OCI-LY3 (cell line): ENCODE results near the gene DENND4B.

Experiments
- H2AFZ ChIP-seq: fragments of 200-600, 300-600 bp; shearing (Covaris generic); 2 replicates; pipeline ENCODE4 v1.6.0; 2014; ENCODE audit warnings: antibody characterized with exemption, low read depth, low read length
- H3K27ac ChIP-seq: fragments of 200-600, 300-600 bp; sonication (generic); 2 replicates; pipeline ENCODE4 v1.5.1; 2014; ENCODE audit warnings: mild to moderate bottlenecking, low read length, moderate library complexity, mixed read lengths
- H3K27me3 ChIP-seq: fragments of 200-600, 300-600 bp; sonication (generic); 2 replicates; pipeline ENCODE4 v1.6.1; 2014; ENCODE audit warnings: low read depth, low read length, mixed read lengths
- H3K36me3 ChIP-seq: fragments of 200-600, 300-600 bp; sonication (generic); replicated peaks from 2 replicates; pipeline ENCODE3; 2014; ENCODE audit warnings: low read depth, low read length, mixed read lengths
- H3K4me1 ChIP-seq: fragments of 300-600, 200-600 bp; sonication (generic); 2 replicates; pipeline ENCODE4 v1.6.1; 2014; ENCODE audit warnings: low read length, mixed read lengths
- H3K4me2 ChIP-seq: fragments of 200-600, 300-600 bp; sonication (generic); 2 replicates; pipeline ENCODE4 v1.6.1; 2014; ENCODE audit warnings: low read length, mixed read lengths
- H3K4me3 ChIP-seq: fragments of 300-600, 200-600 bp; sonication (generic); 2 replicates; pipeline ENCODE4 v1.5.1; 2014; ENCODE audit warnings: antibody characterized with exemption, mild to moderate bottlenecking, low read length, moderate library complexity
- H3K79me2 ChIP-seq: fragments of 300-600, 200-600 bp; shearing (Covaris generic); 2 replicates; pipeline ENCODE4 v1.6.1; 2014; ENCODE audit warnings: mild to moderate bottlenecking, low read length, mixed read lengths
- H3K9ac ChIP-seq: fragments of 300-600, 200-600 bp; shearing (Covaris generic); 2 replicates; pipeline ENCODE4 v1.6.0; 2014; ENCODE audit warnings: mild to moderate bottlenecking, low read length, moderate library complexity
- H3K9me3 ChIP-seq: fragments of 200-600, 300-600 bp; shearing (Covaris generic); 2 replicates; pipeline ENCODE4 v1.6.1; 2014; ENCODE audit warnings: low read length, mixed read lengths; ENCODE audit not compliant: insufficient read depth
- H4K20me1 ChIP-seq: fragments of 200-600, 300-600 bp; sonication (generic); 2 replicates; pipeline ENCODE4 v1.6.1; 2016; ENCODE audit warnings: low read length, mixed read lengths; ENCODE audit not compliant: insufficient read depth
- EZH2phosphoT487 ChIP-seq: fragments of 200-600 bp; shearing (Covaris generic); IDR thresholded peaks from 2 replicates; pipeline ENCODE4 v1.6.1; 2018; ENCODE audit warnings: antibody characterized with exemption, mixed run types, low read depth
- TF ChIP-seq, protein P1 (sequence below): fragments of 200-600, 300-600 bp; sonication (generic); IDR thresholded peaks from 2 replicates; pipeline ENCODE4 v1.5.1; 2014; ENCODE audit warnings: antibody characterized with exemption, low read length, low read depth

The DENND4B gene

DNA sequence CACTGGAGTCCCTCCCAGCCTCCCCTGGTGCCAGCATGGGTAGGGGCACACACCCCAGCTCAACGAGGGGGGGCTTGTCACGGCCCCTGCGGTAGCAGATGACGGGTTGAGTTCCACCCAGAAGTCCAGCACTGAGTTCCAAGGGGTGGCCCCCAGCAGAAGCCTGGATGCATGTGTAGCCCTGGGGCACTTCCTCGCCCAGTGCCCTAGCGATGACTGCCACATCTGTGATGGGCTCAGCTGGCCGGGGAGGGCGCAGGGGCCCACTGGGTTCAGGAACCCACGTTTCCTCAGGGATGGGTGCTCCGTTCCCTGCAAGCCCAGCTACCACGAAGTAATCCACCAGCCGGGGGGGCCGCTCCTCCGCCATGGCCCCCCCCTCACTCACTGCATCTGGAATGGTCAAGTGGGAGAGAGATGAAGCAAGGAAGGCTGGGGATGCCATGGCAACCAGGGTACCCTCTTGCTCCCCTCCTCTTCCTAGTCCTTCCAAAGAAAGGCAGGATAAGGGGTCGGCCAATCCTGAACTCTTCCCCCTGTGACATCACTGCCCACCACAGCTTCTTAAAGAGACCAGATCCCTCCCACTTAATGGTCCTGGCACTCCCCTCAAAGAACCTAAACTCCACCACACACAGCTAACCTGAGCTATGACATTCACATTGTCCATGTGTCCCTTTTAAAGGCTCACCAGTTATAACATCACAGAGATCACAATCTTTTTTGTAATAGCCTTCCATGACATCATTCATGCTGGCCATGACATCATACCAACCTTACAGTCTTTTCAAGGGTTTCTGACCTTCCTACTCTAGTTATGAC lies 2.3 kb downstream of the DENND4B start:
- peaks cover 41% of the 10 kb centered on the region for H3K79me2 ChIP-seq
- peaks cover 44% of the 10 kb centered on the region for H3K4me1 ChIP-seq
- H3K4me3 ChIP-seq = peak overlapping the region; percentile 83
- H3K27me3 ChIP-seq = no peaks in the 10 kb centered on the region
- H4K20me1 ChIP-seq = no peaks in the 10 kb centered on the region
- H2AFZ ChIP-seq = no peak overlapping the region
- TF ChIP-seq EZH2phosphoT487 = no peak
- TF ChIP-seq, protein P1, sequence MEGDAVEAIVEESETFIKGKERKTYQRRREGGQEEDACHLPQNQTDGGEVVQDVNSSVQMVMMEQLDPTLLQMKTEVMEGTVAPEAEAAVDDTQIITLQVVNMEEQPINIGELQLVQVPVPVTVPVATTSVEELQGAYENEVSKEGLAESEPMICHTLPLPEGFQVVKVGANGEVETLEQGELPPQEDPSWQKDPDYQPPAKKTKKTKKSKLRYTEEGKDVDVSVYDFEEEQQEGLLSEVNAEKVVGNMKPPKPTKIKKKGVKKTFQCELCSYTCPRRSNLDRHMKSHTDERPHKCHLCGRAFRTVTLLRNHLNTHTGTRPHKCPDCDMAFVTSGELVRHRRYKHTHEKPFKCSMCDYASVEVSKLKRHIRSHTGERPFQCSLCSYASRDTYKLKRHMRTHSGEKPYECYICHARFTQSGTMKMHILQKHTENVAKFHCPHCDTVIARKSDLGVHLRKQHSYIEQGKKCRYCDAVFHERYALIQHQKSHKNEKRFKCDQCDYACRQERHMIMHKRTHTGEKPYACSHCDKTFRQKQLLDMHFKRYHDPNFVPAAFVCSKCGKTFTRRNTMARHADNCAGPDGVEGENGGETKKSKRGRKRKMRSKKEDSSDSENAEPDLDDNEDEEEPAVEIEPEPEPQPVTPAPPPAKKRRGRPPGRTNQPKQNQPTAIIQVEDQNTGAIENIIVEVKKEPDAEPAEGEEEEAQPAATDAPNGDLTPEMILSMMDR = no peak
- H3K27ac ChIP-seq = peak overlapping the region; percentile 94
- peaks cover 69% of the 10 kb centered on the region for H3K36me3 ChIP-seq
- peak overlapping the region; percentile 94 for H3K4me2 ChIP-seq
- no peaks in the 10 kb centered on the region for H3K9me3 ChIP-seq
- peak overlapping the region; percentile 98 for H3K9ac ChIP-seq

DNA sequence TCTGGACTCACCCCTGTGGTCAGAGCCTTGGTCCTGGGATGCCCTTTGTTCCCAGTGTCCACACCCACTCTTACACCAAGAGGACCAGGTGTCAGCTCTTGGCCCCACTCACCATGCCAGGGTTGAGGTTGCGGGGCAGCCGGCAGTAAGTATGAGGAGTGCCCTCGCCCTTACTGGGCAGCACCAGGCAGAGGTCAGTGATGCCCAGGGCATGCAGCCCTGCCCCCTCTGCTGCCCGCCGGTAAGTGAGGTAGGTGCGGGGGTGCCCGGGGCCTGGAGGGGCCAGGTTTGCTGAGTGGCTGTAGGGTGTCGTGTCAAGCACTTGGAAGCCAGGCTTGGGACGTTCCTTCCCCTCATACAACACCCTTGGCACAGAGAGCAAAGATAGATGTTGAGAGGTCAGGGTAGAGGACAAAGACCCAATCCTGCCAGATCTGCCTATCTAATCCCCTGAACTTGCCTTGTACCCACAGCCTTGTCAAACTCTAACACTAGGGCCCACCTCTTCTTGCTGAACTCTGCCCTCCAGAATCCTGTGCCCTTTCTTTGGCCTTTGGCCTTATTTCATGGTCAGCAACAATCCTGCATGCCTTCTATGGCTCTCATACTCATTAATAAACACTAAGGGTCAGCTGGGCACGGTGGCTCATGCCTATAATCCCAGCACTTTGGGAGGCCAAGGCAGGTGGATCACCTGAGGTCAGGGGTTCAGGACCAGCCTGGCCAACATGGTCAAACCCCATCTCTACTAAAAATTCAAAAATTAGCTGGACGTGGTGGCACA lies 3.6 kb downstream of the DENND4B start:
- Histone ChIP-seq H3K27ac (no peak overlapping the region), H3K79me2 (peaks cover 32% of the 10 kb centered on the region), H3K4me3 (no peak overlapping the region), H3K4me2 (no peak overlapping the region), H3K36me3 (peaks cover 63% of the 10 kb centered on the region), H3K9me3 (no peaks in the 10 kb centered on the region), H4K20me1 (no peaks in the 10 kb centered on the region), H2AFZ (no peak overlapping the region), H3K9ac (no peak overlapping the region), H3K27me3 (no peaks in the 10 kb centered on the region), H3K4me1 (peaks cover 32% of the 10 kb centered on the region)
- no peak for TF ChIP-seq EZH2phosphoT487
- TF ChIP-seq, protein P1 = no peak

DNA sequence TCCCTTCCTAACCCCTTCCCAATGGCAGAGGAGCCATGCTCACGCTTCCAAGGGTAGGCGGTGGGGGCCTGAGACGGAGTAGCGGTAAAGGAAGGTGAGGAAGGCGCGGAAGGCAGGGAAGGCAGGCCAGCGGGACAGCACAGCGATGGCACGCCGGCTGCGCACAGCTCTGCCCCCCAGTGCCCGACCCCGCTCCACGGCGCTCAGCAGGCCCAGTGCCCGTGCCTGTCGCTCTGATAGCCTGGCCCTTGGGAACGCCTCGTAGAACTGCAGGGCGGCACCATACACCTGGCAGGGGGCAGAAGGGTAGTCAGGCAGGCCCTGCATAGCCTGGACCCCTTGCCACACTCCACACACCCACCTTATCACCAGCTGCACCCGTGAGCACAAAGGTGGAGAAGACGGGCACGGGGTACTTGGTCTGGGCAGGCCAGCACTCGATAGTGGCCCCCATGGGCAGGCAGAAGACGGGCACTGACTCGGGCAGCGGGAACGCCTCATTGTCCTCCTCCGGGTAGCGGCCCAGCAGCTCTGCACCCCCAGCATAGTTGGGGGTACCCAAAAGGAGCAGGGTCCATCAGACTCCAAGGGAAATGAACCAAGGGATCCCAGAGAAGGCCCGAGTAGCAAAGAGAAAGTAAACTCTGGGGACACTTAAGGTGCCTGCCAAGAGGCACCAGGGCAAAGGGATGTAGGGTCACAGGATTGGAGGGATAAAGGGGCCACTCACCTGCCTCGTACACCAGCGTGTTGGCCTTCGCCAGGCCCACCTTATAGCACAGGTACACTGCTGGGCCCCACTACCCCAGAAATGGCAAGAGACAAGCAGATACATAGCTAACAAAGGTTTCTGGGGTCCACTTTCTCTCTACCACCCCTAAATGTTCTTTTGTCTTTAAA lies 4.4 kb downstream of the DENND4B start:
- Histone ChIP-seq H3K4me2 (no peak overlapping the region), H3K27me3 (no peaks in the 10 kb centered on the region), H3K9me3 (no peaks in the 10 kb centered on the region), H3K9ac (no peak overlapping the region), H2AFZ (no peak overlapping the region), H3K27ac (no peak overlapping the region), H3K36me3 (peaks cover 66% of the 10 kb centered on the region), H3K79me2 (peaks cover 32% of the 10 kb centered on the region), H4K20me1 (no peaks in the 10 kb centered on the region), H3K4me1 (peaks cover 23% of the 10 kb centered on the region), H3K4me3 (no peak overlapping the region)
- TF ChIP-seq, protein P1 = no peak
- TF ChIP-seq EZH2phosphoT487 = no peak
